ENCODE measurements around the gene JMJD7. TPM values are rescaled to one million over a fixed set of nuclear protein-coding genes. Genes with fewer than 3 reads are reported as not detected.
A peak's percentile ranks its signal among the peaks of the same experiment; 100 is the strongest.

The JMJD7 gene
- total RNA-seq, 4 donors from 2014 or later: 1.9 to 10.9 (median 7.6) TPM

GRCh38 chr15:41881550-41881919, 53.6 kb downstream of the JMJD7 start:
- Histone ChIP-seq H3K4me1 (peaks cover 3 to 14% (median 13%) of the 10 kb centered on the region in 4 donors), H3K4me3 (peak overlapping the region in 2 of 4 donors; percentile 32 to 42), H3K36me3 (no peaks in the 10 kb centered on the region), H3K27me3 (peaks cover 27% of the 10 kb centered on the region), H3K9me3 (no peaks in the 10 kb centered on the region), H3K27ac (no peak overlapping the region)
- intact Hi-C loops (cut with DNase I; ENCODE audit: low total_unique reads) (no loop called here), in situ Hi-C loops (cut with MboI; ENCODE audit: low pct_ligation_motif_present in 1 of 4, low pct_unique_long_range_greater_than_20kb in 1 of 4, low sequenced_read_pairs in 3 of 4) (no loop called here)
- TF ChIP-seq CTCF (IDR thresholded peaks at IDR 0.05) (no peak), EP300 (IDR thresholded peaks at IDR 0.05; ENCODE audit: low read depth) (no peak), POLR2A (IDR thresholded peaks at IDR 0.05) (no peak), POLR2AphosphoS5 (IDR thresholded peaks at IDR 0.05) (no peak)
- no peak for DNase-seq
- 53% methylated on average over 10 of the region's 10 CpGs; no CpG with 5 or more reads in 1 of the 2 donors for WGBS, 2 donors (ENCODE audit: low coverage in 1 of 2)

GRCh38 chr15:41881920-41882688, 54.2 kb downstream of the JMJD7 start:
- TF ChIP-seq POLR2A (IDR thresholded peaks at IDR 0.05): no peak
- TF ChIP-seq POLR2AphosphoS5 (IDR thresholded peaks at IDR 0.05): no peak
- no peak for TF ChIP-seq EP300 (IDR thresholded peaks at IDR 0.05; ENCODE audit: low read depth)
- H3K4me1 ChIP-seq: peaks cover 3 to 14% (median 13%) of the 10 kb centered on the region in 4 donors
- peak overlapping the region in 3 of 4 donors; percentile 9 to 42 (median 32) for H3K4me3 ChIP-seq
- intact Hi-C loops (cut with DNase I; ENCODE audit: low total_unique reads): no loop called here
- no peaks in the 10 kb centered on the region for H3K9me3 ChIP-seq
- peak; percentile 42 for DNase-seq
- H3K27me3 ChIP-seq: peaks cover 27% of the 10 kb centered on the region
- H3K36me3 ChIP-seq: no peaks in the 10 kb centered on the region
- WGBS, 2 donors (ENCODE audit: low coverage in 1 of 2): 25% methylated on average over 56 of the region's 81 CpGs; no CpG with 5 or more reads in 1 of the 2 donors
- in situ Hi-C loops (cut with MboI; ENCODE audit: low pct_ligation_motif_present in 1 of 4, low pct_unique_long_range_greater_than_20kb in 1 of 4, low sequenced_read_pairs in 3 of 4): no loop called here
- H3K27ac ChIP-seq: no peak overlapping the region

GRCh38 chr15:41882689-41883483, 55.0 kb downstream of the JMJD7 start:
- peak overlapping the region in 2 of 4 donors; percentile 32 to 42 for H3K4me3 ChIP-seq
- peaks cover 3 to 14% (median 13%) of the 10 kb centered on the region in 4 donors for H3K4me1 ChIP-seq
- in situ Hi-C loops (cut with MboI; ENCODE audit: low pct_ligation_motif_present in 1 of 4, low pct_unique_long_range_greater_than_20kb in 1 of 4, low sequenced_read_pairs in 3 of 4) (no loop called here), intact Hi-C loops (cut with DNase I; ENCODE audit: low total_unique reads) (no loop called here)
- no peaks in the 10 kb centered on the region for H3K9me3 ChIP-seq
- TF ChIP-seq POLR2AphosphoS5 (IDR thresholded peaks at IDR 0.05): no peak
- no peak for TF ChIP-seq EP300 (IDR thresholded peaks at IDR 0.05; ENCODE audit: low read depth)
- TF ChIP-seq POLR2A (IDR thresholded peaks at IDR 0.05): no peak
- no peak for TF ChIP-seq CTCF (IDR thresholded peaks at IDR 0.05)
- H3K36me3 ChIP-seq: no peaks in the 10 kb centered on the region
- peaks cover 27% of the 10 kb centered on the region for H3K27me3 ChIP-seq
- H3K27ac ChIP-seq: no peak overlapping the region
- WGBS, 2 donors (ENCODE audit: low coverage in 1 of 2): 54% methylated on average over 10 of the region's 14 CpGs; no CpG with 5 or more reads in 1 of the 2 donors
- no peak for DNase-seq

- peaks cover 27% of the 10 kb centered on the region for H3K27me3 ChIP-seq
- DNase-seq: no peak
- no peaks in the 10 kb centered on the region for H3K36me3 ChIP-seq
- no peak overlapping the region for H3K4me3 ChIP-seq
- in situ Hi-C loops (cut with MboI; ENCODE audit: low pct_ligation_motif_present in 1 of 4, low pct_unique_long_range_greater_than_20kb in 1 of 4, low sequenced_read_pairs in 3 of 4) (no loop called here), intact Hi-C loops (cut with DNase I; ENCODE audit: low total_unique reads) (no loop called here)
- WGBS, 2 donors (ENCODE audit: low coverage in 1 of 2): 90% methylated on average over 2 of the region's 2 CpGs; no CpG with 5 or more reads in 1 of the 2 donors
- H3K27ac ChIP-seq: no peak overlapping the region
- no peak for TF ChIP-seq POLR2A (IDR thresholded peaks at IDR 0.05)
- TF ChIP-seq EP300 (IDR thresholded peaks at IDR 0.05; ENCODE audit: low read depth): no peak
- TF ChIP-seq POLR2AphosphoS5 (IDR thresholded peaks at IDR 0.05): no peak
- TF ChIP-seq CTCF (IDR thresholded peaks at IDR 0.05): no peak
- H3K9me3 ChIP-seq: no peaks in the 10 kb centered on the region
- peaks cover 3 to 14% (median 13%) of the 10 kb centered on the region in 4 donors for H3K4me1 ChIP-seq
Measured at GRCh38 chr15:41883484-41883825, 55.6 kb downstream of the JMJD7 start.

Measured in transverse colon (tissue), 4 donors.